IPS-NIHi11 (cell line): Measurements from ENCODE around the gene PVALB.

Experiments
- DNase-seq: peaks from one replicate; pipeline ENCODE4 v3.0.0; 2012; ENCODE audit warnings: mixed read lengths, low spot score

PVALB gene

DNA sequence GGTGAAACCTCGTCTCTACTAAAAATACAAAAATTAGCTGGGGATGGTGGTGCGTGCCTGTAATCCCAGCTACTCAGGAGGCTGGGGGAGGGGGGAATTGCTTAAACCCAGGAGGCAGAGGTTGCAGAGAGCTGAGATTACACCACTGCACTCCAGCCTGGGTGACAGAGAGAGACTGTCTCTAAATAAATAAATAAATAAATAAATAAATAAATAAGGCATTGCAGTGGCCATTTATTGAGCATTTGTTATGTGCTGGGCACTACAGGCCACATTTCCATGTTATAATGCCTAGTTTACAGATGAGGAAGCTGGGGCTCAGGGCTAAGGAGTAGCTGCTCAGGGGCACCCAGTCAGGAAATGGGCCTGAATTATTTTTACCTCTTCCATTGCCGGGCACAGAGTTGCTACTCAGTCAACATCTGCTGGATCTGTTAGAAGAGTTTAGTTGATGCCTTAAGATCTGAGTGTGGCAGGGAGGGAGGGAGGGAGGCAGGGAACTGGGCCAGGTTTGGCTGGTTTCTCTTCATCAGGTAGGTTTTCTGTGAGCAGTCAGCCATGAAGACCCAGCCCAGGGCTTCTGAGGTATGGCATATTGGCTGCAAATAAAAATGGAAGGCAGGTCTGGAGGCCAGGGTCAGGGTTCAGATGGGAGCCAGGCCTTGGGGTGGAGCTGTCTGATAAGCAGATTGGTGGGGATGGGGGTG lies 5.6 kb downstream of the PVALB start:
- no peak for DNase-seq

DNA sequence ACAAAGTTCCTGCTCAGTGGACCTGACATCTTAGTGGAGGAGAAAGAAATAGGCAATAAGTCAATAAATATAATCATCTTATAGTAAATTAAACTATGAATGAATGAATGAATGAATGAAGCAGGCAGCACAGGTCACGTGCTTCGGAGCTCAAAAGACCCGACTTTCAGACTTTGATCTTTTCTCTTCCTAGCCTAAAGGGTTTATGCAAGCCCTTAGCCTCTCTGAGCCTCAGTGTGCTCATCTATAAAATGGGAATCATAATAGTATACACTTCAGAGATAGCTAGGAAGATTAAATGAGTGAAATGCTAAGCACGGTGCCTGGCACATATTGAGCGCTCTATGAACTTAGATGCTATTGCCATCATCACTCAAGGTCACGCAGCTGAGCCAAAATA lies 7.5 kb downstream of the PVALB start:
- DNase-seq = no peak

DNA sequence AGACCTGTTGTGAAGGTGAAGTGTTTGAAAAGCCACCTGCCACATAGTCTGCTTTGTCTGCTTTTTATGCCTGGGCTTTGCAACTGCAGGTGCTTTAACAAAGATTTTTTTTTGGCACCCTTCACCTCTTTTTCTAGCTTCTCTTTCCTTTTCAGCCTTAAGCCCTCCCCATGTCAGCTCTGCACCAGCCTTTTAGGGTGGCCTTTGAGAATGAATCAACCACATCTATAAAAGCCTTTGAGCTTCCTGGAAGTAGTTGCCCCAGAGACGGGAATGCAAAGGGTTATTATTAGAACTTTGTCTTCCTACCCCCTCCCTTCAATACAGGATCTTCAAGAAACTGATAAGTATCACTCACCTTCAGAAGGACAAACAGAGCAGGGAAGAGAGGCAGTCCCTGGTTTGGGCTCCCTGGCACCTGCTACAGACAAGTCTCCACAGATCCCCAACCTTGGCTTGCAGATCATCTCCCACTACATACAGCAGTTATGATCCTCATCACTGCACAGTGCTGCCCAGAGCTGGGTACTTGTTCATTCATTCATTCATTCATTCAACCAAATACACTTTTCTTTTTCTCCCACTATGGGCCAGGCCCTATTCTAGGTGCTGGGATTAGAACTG lies 8.0 kb downstream of the PVALB start:
- no peak for DNase-seq

DNA sequence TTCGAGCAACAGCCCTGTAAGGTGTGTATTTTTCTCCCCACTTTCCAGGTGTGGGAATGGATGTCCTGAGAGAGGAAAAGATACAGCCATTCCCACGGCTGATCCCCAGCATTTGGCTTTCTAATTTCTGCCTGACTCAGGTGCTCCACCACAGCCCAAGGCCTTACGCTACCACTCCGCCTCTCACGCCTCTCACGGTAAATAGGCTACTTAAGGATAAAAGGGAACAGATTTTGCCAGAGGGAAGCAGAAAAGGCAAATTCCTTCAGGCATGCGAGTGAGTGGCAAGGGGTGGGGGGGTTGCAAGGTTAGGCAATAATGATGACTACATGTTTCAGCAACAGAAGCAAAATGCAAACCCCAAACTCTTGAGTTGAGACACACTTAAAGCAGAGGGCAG lies 9.2 kb downstream of the PVALB start:
- no peak for DNase-seq

DNA sequence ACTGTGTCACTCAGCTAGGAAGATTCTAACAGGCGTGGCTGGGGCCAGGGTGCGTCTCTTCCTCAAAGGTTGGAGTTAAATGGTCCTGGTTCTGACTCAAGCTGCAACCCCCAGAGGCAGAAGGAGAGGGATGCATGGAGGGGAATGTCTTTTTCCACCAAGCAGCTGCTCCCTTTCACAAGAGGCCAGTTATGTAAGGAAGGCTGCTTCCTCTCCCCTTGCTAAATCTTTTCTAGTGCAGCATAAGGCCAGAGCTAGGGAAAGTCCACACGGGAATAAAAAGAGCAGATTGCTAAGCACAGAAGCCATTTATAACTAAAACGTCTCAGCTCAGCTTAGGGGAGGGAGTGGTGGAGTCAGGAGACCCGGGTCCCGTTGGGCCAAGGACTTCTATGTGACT lies 10.0 kb downstream of the PVALB start:
- no peak for DNase-seq

DNA sequence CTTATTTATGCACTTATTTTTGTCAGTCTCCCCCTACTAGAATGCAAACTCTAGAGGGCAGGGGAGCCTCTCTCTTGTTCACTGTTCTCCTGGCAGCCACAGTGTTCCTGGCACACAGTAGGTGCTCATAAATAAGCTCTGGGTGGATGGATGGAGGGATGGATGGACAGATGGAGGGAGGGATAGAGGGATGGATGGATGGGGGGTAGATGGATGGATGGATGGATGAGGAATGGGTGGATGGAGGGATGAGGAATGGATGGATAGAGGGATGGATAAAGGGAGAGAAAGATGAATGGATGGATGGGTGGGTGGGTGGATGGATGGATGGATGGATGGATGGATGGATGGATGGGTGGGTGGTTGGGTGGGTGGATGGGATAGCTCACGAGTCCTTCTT lies 13.5 kb downstream of the PVALB start:
- no peak for DNase-seq

DNA sequence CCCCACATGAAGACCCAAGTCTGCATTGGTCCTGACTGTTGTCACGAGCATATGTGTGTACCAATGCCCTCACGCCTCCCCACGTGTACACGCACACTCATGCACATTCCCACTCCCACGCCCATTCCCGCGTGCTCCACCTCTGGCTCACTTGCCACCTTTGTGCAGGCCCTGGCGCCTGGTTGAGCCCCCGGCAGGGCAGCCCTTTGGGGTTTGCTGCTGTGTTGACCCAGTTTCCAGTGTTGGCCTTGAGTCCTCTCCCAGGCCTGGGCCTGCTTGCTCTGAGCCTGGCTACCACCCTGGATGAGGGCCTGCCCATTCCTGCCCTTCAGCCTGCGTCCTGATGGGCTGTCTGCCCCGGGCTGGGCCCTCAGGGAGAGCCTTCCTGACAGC lies 18.2 kb downstream of the PVALB start:
- DNase-seq = no peak

DNA sequence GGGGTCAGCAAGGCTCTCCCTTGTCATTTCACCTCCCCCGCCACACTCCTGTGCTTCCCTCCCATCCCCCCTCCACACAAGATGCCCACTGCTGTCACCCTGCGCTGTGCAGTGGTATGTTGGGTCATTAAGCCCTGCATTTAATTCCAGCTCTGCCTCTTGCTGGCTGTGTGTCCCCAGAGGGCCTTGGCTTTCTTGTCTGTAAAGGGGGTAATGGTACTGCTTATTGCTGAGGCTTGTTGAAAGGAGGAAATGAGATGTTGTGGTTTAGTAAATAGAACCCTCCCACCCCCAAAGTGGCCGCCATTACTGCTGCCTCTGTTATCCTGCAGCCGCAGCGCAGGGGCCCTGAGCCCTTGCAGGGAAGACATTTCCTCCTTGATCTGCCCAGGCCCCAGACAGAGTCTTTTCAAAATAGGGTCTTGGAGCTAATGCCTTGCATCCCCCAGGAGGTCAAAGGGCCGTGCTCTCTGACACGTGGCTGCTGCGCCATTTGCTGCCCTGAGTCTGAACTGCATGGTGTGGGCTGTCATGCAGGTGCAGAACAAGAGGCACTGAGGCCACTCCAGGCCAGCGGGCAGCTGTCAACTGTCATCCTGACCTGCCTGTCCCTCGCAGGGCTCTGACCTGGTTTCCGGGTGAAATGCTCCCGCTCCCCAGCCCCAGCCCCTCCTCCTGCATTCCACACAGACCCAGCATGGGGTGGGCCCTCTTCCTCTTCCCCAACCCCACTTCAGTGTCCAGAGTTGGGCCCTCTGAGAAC lies 18.7 kb downstream of the PVALB start:
- DNase-seq = no peak

DNA sequence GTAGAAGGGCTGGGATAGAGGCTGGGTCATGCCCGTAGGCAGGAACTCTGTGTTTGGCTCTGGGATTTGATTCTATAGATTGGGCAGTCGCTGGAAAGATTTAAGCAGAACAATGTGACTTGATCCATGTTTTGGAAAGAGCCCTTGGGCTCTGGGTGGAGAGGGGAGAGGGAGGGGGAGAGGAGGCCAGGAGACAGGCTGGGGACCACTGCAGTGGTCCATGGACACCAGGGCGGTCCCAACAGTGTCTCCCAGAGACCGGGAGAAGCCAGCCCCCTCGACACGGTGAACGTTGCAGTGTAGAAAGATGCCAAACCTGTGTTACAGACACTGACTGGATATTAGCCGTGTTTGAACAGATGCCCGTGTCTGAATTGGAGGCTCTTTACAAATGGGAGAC lies 19.5 kb downstream of the PVALB start:
- DNase-seq = no peak

DNA sequence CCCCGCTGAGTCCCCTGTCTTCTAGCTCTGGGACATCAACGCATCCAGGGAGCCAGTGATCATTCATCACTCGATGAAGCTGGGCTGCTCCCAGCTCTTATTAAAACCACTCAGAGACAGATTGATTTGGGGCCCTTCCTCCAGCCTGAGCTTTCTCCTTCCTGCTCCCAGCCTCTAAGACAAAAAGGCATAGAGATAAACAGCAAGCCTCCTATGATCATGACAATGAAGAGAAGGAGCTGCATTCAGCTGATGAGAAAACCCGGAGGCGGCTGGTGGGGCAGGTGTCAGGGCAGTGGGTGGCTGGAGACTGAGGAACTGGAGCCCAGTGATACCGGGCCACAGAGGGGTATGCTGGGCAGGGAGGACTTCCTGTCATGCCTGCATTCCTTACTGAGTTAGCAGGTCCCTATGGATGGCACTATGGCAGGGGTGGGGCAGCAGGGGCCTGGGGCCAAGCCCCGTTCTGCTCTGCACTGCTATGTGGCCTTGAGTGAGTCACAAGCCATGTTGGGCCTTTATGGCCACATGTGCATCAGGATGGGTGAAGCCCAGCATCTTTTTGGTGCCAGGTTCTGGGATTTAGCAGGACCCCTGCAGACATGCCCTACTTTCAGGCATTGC lies 20.2 kb downstream of the PVALB start:
- no peak for DNase-seq

DNA sequence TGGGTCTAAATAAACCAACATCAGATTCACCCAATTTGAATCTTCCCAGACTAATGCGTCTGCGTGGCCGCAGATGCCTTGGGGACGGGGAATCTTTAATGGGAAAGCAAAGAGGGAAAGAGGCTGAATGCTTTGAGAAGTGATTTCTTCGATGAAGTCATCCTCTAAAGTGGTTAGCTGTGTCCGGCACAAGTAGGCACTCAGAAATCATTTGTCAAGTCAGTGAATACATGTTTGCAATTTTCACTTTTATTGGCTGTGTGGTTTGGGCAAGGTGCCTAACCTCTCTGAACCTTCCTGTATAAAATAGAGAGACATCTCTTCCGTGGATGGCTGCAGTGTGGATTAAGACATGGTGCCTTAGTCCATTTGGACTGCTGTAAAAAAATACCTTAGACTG lies 21.2 kb downstream of the PVALB start:
- DNase-seq = no peak

DNA sequence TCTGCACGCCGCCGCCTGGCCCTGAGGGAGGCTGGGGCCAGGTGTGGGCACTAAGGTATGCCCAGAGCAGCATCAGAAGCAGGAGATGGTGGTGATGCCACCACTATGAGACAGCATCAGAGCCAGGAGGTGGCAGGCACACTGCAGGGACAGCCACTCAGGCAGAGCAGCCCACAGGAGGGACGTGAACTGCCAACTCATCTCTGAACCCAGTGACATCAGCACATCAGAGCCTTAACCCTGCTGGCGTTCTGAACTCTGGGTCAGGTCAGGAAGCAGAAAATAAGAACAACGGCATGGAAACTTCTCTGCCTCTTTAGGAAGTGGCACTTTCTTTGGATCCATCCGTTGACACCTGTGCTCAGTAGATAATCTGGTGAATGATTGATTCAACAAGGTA lies 26.2 kb downstream of the PVALB start:
- DNase-seq = no peak

DNA sequence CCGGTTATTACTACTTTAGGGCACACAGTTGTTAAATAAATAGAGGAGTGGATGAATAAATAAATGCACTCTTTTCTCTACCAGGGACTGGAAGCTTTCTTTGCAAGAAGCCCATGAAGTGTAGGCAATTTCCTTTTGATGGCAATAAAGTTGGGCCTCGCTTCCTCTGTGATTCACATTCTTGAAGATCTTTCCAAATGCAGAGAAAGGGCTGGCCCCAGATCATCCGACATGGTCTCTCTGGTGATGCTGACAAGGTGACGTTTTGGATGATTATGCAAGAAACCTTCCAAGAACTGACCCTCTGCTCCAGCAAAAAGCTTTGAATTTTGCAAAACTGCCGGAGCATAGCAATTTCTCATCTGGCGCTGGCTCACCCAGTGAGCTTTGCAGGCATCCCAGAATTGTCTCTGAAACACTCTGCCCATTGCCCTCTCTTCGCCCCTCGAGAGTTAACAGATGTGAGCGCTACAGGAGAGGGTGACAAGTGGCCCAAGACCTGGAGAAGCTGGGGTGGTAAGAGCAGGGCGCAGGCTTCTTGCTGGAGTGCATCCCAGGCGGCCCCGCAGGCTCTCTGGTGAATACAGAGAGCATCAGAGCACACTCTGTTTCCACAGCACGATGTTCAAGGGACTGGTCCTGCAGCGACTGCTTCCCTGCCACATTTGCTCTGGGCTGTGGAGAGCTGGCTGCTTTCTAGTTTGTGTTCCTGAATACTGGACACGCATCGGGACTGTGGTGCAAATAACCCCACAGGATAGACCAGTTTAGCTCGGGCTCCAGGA lies 29.4 kb downstream of the PVALB start:
- no peak for DNase-seq

DNA sequence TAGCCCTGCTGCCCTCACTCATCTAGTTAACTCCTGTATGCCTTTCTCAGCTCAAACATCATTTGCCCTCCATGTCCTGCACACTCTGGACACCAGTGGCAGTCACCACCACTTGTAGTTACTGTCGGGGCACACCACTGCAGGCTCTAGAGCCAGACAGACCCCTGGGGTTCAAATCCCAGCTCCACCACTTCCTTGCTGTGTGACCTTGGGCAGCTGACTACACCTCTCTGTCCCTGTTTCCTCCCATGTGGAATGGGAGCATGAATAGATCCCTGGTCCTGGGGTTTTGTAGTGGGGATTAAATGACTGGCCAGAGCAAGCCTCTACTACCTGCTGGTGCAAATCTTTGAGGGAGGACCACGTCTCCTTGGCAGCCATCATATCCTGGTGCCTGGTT lies 33.1 kb downstream of the PVALB start:
- no peak for DNase-seq

DNA sequence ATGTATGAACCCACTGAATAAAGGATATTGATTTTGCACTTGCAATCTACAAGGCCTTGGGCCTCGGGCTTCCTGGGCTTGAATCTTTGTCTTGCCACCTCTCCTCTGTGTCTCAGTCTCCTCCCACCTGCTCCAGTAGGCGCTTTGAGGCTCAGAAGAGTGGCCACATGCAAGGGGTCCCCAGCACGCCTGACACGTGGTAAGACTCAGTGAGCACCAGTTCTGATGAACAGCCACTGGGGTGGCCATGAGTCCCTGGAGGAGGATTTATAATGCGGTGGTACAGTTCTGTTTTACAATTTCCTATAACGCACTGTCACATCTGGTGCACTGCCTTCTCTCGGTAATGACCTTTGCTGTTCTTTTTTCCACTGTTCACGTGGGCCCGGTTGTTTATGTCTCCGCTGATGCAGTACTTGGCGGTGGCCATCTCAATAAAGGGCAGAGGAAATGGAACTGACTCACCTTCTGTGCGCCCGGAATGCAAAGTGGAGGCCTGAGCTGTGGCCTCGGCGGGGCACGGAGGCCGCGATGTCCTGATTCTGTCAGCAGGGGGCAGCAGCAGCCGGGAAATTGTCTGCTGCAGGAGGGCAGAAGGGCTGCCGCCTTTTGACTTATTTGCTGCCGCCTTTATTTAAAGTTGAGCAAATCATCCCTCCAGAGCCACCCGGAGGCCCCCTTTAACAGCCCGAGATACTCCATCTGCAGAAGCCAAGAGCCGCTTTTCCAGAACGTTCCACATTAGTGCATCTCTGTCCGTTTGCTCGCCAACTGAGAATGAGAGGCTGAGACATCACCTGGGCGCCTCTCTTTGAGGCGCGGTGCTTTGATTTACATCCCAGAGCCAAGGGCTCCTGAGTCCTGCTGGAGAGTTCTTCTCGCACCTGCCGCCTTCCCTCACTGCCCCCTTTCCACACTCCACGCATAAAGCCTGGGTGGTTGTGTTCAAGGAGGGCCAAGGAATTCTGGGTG lies 34.9 kb downstream of the PVALB start:
- DNase-seq = peak; percentile 90

DNA sequence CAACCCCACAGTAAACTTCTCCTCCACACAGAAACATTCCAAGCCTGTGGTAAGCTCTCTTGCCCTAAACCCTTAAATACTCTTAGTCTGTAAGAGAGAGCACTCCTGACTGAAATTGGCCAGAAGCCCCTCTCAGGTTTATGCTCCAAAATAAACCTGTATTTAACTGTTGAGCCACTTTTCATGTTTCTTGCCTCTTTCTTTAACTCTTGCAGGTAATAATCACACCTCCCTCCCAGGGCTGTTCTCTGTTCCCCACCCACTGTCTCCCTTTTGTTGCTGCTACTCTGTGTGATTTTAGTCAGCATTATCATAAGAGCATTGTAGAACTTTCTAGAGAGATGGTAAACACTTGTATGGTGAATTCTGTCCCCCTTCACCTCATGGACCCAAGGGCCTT lies 38.8 kb downstream of the PVALB start:
- no peak for DNase-seq

DNA sequence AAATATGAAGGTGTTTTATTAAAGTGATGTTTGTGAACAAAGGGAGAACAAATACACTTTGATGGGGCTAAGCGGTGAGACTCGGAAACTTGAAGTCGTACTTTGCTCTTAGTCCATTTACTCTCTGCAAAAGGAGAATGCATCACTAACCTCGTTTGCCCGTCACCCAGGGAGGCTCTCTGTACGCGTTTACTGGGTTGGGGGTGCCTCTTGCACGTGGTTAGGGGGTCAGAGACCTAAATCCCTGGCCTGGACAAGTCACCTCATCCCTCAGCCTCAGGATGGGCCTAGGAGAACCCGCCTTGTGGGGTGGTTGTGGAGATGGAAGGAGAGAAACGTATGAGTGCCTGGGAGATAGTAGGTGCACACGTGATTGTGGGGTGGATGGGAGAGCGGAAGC lies 40.1 kb downstream of the PVALB start:
- DNase-seq = no peak

DNA sequence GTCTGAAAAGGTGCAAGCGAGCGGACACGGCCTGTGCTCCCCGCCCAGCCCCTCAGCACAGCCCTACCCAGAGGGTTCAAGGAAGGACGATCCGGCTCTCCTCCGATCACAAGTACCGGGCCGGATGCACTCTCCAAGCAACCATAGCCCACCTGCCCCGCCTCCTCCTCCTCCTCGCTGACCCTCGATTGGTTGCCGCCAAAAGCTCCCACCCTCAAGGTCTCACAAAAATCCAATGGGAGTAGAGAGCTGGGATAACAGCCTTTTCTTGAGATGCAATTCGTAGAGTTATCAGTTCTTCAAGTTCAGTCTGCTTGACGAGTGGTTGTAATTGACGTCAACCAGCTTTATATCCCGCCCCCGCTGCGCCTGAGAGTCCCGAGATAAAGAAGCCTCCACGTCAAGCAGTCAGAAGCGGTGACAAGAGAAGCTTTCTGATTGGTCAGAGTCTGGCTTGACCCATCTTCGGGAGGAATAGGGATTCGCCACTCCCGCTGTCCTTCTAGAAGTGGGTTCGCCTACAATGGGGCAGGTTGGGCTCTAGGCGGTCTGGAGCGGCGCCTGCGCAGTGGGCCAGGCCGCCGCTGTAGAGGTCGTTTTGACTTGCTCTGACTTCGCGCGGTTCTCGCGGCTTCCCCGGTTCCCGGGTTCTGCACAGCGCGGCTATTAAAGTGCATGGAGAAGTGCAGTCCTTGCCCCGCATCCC lies 40.7 kb downstream of the PVALB start, which contains the start of gene IFT27:
Gene IFT27 (minus strand): TSS at position 156 of the 706 bp plus-strand sequence. CDS start 412 bp downstream, outside the sequence.
- peak; percentile 98 for DNase-seq

DNA sequence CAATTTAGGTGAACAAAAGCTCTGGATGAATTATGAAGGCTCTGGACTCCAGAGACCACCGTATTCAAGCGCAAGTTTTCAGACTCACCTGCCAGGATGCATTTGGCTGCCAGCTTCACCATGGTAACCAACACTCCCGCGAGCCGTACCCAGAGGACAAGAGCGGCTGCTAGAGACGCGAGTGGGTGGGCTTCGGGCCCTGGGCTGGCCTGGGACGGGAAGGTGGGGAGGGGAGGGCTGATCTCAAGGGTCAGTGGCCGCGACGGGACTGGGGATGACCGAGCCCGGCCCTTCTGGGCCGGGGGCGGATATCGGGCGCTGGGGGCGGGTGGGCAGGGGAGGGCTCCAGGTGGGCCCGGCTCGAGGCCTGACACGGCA lies 41.3 kb downstream of the PVALB start:
- no peak for DNase-seq

DNA sequence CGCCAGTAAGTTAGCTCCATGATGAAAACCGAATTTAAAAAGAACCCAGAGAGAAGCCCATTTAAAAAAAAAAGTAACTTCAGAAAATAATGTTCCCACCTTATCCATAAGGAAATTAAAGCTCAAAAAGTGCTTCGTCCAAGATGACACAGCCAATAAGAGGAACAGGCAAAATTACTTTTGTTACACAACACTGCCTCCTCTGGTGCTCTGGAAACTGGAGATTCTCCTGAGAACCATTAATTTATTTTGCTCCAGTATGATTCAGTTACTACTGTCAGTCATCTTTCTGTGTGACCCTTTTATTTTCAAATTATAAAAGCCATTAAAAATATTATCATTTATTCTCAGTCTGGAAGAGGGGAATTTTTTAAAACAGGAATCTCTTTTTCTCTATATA lies 42.9 kb downstream of the PVALB start:
- no peak for DNase-seq
